PFSK-1 (cell line): Measurements from ENCODE around the gene HDAC4.

Experiments used
- FOXP2 ChIP-seq: optimal IDR thresholded peaks from 2 replicates; pipeline ENCODE3; 2011; ENCODE audit warnings: borderline replicate concordance, control low read depth, inconsistent platforms; ENCODE audit not compliant: insufficient read depth; ENCODE audit errors: extremely low read length, extremely low read depth
- POLR2AphosphoS5 ChIP-seq: IDR thresholded peaks from 2 replicates; pipeline ENCODE4 v1.6.1; 2012; ENCODE audit warnings: low read depth, mild to moderate bottlenecking, control low read depth, low read length, moderate library complexity
- REST ChIP-seq, 2 experiments: IDR thresholded peaks; 2 replicates each; pipeline versions ENCODE4 v1.6.1 to v1.8.0; 2011 to 2012; ENCODE audit warnings: low read depth in 2 of 2, low read length in 2 of 2, control low read depth in 1 of 2, inconsistent platforms in 1 of 2, mild to moderate bottlenecking in 1 of 2, moderate library complexity in 1 of 2; ENCODE audit not compliant: insufficient read depth in 1 of 2
- SIN3A ChIP-seq: IDR thresholded peaks from 2 replicates; pipeline ENCODE4 v1.6.1; 2012; ENCODE audit warnings: mild to moderate bottlenecking, low read length, moderate library complexity, borderline replicate concordance; ENCODE audit not compliant: insufficient read depth
- TAF1 ChIP-seq: IDR thresholded peaks from 2 replicates; pipeline ENCODE4 v1.6.1; 2012; ENCODE audit warnings: low read length, control low read depth, borderline replicate concordance; ENCODE audit not compliant: insufficient read depth

HDAC4 gene

GRCh38 chr2:239312741-239313667 lies 87.8 kb downstream of the HDAC4 start:
- TF ChIP-seq POLR2AphosphoS5, result no peak
- TF ChIP-seq TAF1, result no peak
- no peak for TF ChIP-seq FOXP2
- no peak for TF ChIP-seq REST (IDR thresholded peaks at IDR 0.05; ENCODE audit: insufficient read depth in 1 of 2, low read depth in 2 of 2, low read length in 2 of 2)
- no peak for TF ChIP-seq SIN3A

- TF ChIP-seq FOXP2 (no peak), REST (IDR thresholded peaks at IDR 0.05; ENCODE audit: insufficient read depth in 1 of 2, low read depth in 2 of 2, low read length in 2 of 2) (no peak), TAF1 (no peak), SIN3A (no peak), POLR2AphosphoS5 (no peak)
Measured at GRCh38 chr2:239312081-239312511, 88.7 kb downstream of the HDAC4 start.

GRCh38 chr2:239311132-239312040 lies 89.4 kb downstream of the HDAC4 start:
- no peak for TF ChIP-seq REST (IDR thresholded peaks at IDR 0.05; ENCODE audit: insufficient read depth in 1 of 2, low read depth in 2 of 2, low read length in 2 of 2)
- TF ChIP-seq TAF1, result no peak
- no peak for TF ChIP-seq FOXP2
- no peak for TF ChIP-seq POLR2AphosphoS5
- no peak for TF ChIP-seq SIN3A

- TF ChIP-seq POLR2AphosphoS5 (no peak), SIN3A (no peak), REST (IDR thresholded peaks at IDR 0.05; ENCODE audit: insufficient read depth in 1 of 2, low read depth in 2 of 2, low read length in 2 of 2) (no peak)
Measured at GRCh38 chr2:239310401-239311061, 90.3 kb downstream of the HDAC4 start.
